WTC11 (cell line): ENCODE data around the gene RHOV. TPM values are rescaled to one million over a fixed set of nuclear protein-coding genes. Genes with fewer than 3 reads are reported as not detected.

ENCODE experiments used
- ATAC-seq: fragments of 200-7000 bp; cut with Tn5 transposase; 2 replicates; pipeline ENCODE4 v1.10.0; 2021; ENCODE audit warnings: mild to moderate bottlenecking, moderate library complexity
- CTCF ChIA-PET: fragments of 300-600 bp; sonication (Branson Sonifier 250); formaldehyde crosslinking; loops from one replicate; lab custom pipeline; 2021; ENCODE audit warnings: antibody characterized with exemption; lab: Charles Lee
- POLR2A ChIA-PET: fragments of 350-600 bp; sonication (Branson Sonifier 250); formaldehyde crosslinking; loops from one replicate; lab custom pipeline; 2021; ENCODE audit warnings: antibody characterized with exemption; lab: Charles Lee
- DNase-seq: peaks from one replicate; pipeline ENCODE4 v3.0.0; 2021; ENCODE audit warnings: low spot score
- H3K27ac Mint-ChIP-seq: 2 replicates; pipeline ENCODE4 v1.8.0; 2021; ENCODE audit warnings: mixed read lengths
- H3K27me3 Mint-ChIP-seq: 2 replicates; pipeline ENCODE4 v1.8.0; 2021; ENCODE audit warnings: low read depth, mild to moderate bottlenecking, moderate library complexity, mixed read lengths
- H3K36me3 Mint-ChIP-seq: 2 replicates; pipeline ENCODE4 v1.8.0; 2021; ENCODE audit warnings: mixed read lengths
- H3K4me1 Mint-ChIP-seq: 2 replicates; pipeline ENCODE4 v1.8.0; 2022; ENCODE audit warnings: mixed read lengths
- H3K4me3 Mint-ChIP-seq: 2 replicates; pipeline ENCODE4 v1.8.0; 2021; ENCODE audit warnings: mild to moderate bottlenecking, moderate library complexity, mixed read lengths
- H3K9me3 Mint-ChIP-seq: 2 replicates; pipeline ENCODE4 v1.8.0; 2021; ENCODE audit warnings: mixed read lengths
- AR ChIP-seq: fragments of 250-450 bp; sonication (Bioruptor Pico); IDR thresholded peaks from 2 replicates; pipeline ENCODE4 v1.9.0; 2021; ENCODE audit warnings: mild to moderate bottlenecking
- E2F1 ChIP-seq: sonication (generic); formaldehyde crosslinking; IDR thresholded peaks from 2 replicates; pipeline ENCODE4 v1.8.0; 2022; ENCODE audit warnings: mild to moderate bottlenecking, missing genetic modification reagents
- FOXK1 ChIP-seq: sonication (generic); formaldehyde crosslinking; IDR thresholded peaks from 2 replicates; pipeline ENCODE4 v1.8.0; 2022; ENCODE audit warnings: mild to moderate bottlenecking, moderate library complexity, missing genetic modification reagents
- FOXP4 ChIP-seq: sonication (generic); formaldehyde crosslinking; IDR thresholded peaks from 2 replicates; pipeline ENCODE4 v1.8.0; 2022; ENCODE audit warnings: mild to moderate bottlenecking, missing genetic modification reagents
- HMGXB4 ChIP-seq: sonication (generic); formaldehyde crosslinking; IDR thresholded peaks from 2 replicates; pipeline ENCODE4 v1.8.1; 2023; ENCODE audit warnings: mild to moderate bottlenecking, moderate library complexity, missing genetic modification reagents
- IRF2 ChIP-seq: sonication (generic); formaldehyde crosslinking; IDR thresholded peaks from 2 replicates; pipeline ENCODE4 v1.8.0; 2022; ENCODE audit warnings: low read depth, missing genetic modification reagents, borderline replicate concordance
- KAT7 ChIP-seq: sonication (generic); formaldehyde crosslinking; IDR thresholded peaks from 2 replicates; pipeline ENCODE4 v1.8.1; 2023; ENCODE audit warnings: missing genetic modification reagents, mild to moderate bottlenecking, borderline replicate concordance
- MYBL2 ChIP-seq: sonication (generic); formaldehyde crosslinking; IDR thresholded peaks from 2 replicates; pipeline ENCODE4 v1.8.1; 2023; ENCODE audit warnings: mild to moderate bottlenecking, moderate library complexity, missing genetic modification reagents
- NR2C2 ChIP-seq: sonication (generic); formaldehyde crosslinking; IDR thresholded peaks from 2 replicates; pipeline ENCODE4 v1.8.0; 2022; ENCODE audit warnings: mild to moderate bottlenecking, missing genetic modification reagents
- NR3C1 ChIP-seq: sonication (generic); formaldehyde crosslinking; conservative IDR thresholded peaks from 2 replicates; pipeline ENCODE4 v1.8.1; 2023; ENCODE audit warnings: low read depth, mild to moderate bottlenecking, missing genetic modification reagents
- RORB ChIP-seq: fragments of 250-450 bp; sonication (Bioruptor Pico); IDR thresholded peaks from 2 replicates; pipeline ENCODE4 v1.9.0; 2021; ENCODE audit warnings: mild to moderate bottlenecking
- TP53 ChIP-seq: sonication (generic); formaldehyde crosslinking; IDR thresholded peaks from 2 replicates; pipeline ENCODE4 v1.8.1; 2023; ENCODE audit warnings: mild to moderate bottlenecking, missing genetic modification reagents
- ZNF138 ChIP-seq: sonication (generic); formaldehyde crosslinking; conservative IDR thresholded peaks from 2 replicates; pipeline ENCODE4 v1.8.1; 2022; ENCODE audit warnings: mild to moderate bottlenecking, moderate library complexity, missing genetic modification reagents
- total RNA-seq: library from RNA; stranded (reverse); gene quantifications from 3 replicates; pipeline ENCODE4 v1.2.3, GENCODE V29; 2021
- TF ChIP-seq, protein P1 (sequence below): fragments of 250-450 bp; sonication (Bioruptor Pico); IDR thresholded peaks from 2 replicates; pipeline ENCODE4 v1.9.0; 2021; ENCODE audit warnings: mild to moderate bottlenecking
- TF ChIP-seq, protein P2 (sequence below): sonication (generic); formaldehyde crosslinking; IDR thresholded peaks from 2 replicates; pipeline ENCODE4 v1.8.1; 2022; ENCODE audit warnings: low read depth, missing genetic modification reagents, borderline replicate concordance
- TF ChIP-seq, protein P3 (sequence below): fragments of 250-450 bp; sonication (Bioruptor Pico); IDR thresholded peaks from 2 replicates; pipeline ENCODE4 v1.9.0; 2021; ENCODE audit warnings: mild to moderate bottlenecking, borderline replicate concordance

RHOV gene
- total RNA-seq, 1 experiment from 2014 or later = 5.0 TPM

- no peaks in the 10 kb centered on the region; the same call in 1 of the 2 replicates for H3K27me3 Mint-ChIP-seq
- POLR2A ChIA-PET = interaction anchor here (0.8 to 2.6 kb wide), 6 partner anchors 12 to 49 kb away, joined by 3 to 15 read pairs (median 10); partner anchors contain the start of genes DNAJC17, RHOV, VPS18 and ZFYVE19
- H3K4me1 Mint-ChIP-seq = peaks cover 41% of the 10 kb centered on the region
- no peaks in the 10 kb centered on the region for H3K9me3 Mint-ChIP-seq
- DNase-seq (no peak), ATAC-seq (no peak)
- no peak for TF ChIP-seq E2F1 (CRISPR knock-in tag)
- no peak for TF ChIP-seq KAT7
- TF ChIP-seq, protein P1, sequence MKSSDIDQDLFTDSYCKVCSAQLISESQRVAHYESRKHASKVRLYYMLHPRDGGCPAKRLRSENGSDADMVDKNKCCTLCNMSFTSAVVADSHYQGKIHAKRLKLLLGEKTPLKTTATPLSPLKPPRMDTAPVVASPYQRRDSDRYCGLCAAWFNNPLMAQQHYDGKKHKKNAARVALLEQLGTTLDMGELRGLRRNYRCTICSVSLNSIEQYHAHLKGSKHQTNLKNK (CRISPR knock-in tag) = no peak
- TF ChIP-seq RORB (CRISPR knock-in tag) = no peak
- TF ChIP-seq AR = no peak
- no peak for TF ChIP-seq NR3C1 (CRISPR knock-in tag)
- no peak for TF ChIP-seq TP53 (CRISPR knock-in tag)
- TF ChIP-seq, protein P2, sequence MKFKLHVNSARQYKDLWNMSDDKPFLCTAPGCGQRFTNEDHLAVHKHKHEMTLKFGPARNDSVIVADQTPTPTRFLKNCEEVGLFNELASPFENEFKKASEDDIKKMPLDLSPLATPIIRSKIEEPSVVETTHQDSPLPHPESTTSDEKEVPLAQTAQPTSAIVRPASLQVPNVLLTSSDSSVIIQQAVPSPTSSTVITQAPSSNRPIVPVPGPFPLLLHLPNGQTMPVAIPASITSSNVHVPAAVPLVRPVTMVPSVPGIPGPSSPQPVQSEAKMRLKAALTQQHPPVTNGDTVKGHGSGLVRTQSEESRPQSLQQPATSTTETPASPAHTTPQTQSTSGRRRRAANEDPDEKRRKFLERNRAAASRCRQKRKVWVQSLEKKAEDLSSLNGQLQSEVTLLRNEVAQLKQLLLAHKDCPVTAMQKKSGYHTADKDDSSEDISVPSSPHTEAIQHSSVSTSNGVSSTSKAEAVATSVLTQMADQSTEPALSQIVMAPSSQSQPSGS (CRISPR knock-in tag) = no peak
- TF ChIP-seq, protein P3, sequence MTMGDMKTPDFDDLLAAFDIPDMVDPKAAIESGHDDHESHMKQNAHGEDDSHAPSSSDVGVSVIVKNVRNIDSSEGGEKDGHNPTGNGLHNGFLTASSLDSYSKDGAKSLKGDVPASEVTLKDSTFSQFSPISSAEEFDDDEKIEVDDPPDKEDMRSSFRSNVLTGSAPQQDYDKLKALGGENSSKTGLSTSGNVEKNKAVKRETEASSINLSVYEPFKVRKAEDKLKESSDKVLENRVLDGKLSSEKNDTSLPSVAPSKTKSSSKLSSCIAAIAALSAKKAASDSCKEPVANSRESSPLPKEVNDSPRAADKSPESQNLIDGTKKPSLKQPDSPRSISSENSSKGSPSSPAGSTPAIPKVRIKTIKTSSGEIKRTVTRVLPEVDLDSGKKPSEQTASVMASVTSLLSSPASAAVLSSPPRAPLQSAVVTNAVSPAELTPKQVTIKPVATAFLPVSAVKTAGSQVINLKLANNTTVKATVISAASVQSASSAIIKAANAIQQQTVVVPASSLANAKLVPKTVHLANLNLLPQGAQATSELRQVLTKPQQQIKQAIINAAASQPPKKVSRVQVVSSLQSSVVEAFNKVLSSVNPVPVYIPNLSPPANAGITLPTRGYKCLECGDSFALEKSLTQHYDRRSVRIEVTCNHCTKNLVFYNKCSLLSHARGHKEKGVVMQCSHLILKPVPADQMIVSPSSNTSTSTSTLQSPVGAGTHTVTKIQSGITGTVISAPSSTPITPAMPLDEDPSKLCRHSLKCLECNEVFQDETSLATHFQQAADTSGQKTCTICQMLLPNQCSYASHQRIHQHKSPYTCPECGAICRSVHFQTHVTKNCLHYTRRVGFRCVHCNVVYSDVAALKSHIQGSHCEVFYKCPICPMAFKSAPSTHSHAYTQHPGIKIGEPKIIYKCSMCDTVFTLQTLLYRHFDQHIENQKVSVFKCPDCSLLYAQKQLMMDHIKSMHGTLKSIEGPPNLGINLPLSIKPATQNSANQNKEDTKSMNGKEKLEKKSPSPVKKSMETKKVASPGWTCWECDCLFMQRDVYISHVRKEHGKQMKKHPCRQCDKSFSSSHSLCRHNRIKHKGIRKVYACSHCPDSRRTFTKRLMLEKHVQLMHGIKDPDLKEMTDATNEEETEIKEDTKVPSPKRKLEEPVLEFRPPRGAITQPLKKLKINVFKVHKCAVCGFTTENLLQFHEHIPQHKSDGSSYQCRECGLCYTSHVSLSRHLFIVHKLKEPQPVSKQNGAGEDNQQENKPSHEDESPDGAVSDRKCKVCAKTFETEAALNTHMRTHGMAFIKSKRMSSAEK (CRISPR knock-in tag) = no peak
- no peak for TF ChIP-seq NR2C2 (CRISPR knock-in tag)
- no peak for TF ChIP-seq ZNF138 (CRISPR knock-in tag)
- peaks cover 12% of the 10 kb centered on the region for H3K36me3 Mint-ChIP-seq
- H3K27ac Mint-ChIP-seq = peak overlapping the region; percentile 94
- peak overlapping the region; percentile 93 for H3K4me3 Mint-ChIP-seq
- CTCF ChIA-PET = interaction anchor here (0.6 to 9.6 kb wide), 8 partner anchors 13 to 98 kb away, joined by 3 to 177 read pairs (median 14); partner anchors contain the start of gene VPS18
Measured at GRCh38 chr15:40845036-40845435, 29.0 kb downstream of the RHOV start.

DNA sequence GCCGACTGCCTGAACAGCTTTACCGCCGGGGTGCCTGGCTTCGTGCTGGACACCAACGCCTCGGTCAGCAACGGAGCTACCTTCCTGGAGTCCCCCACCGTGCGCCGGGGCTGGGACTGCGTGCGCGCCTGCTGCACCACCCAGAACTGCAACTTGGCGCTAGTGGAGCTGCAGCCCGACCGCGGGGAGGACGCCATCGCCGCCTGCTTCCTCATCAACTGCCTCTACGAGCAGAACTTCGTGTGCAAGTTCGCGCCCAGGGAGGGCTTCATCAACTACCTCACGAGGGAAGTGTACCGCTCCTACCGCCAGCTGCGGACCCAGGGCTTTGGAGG, 29.4 kb downstream of the RHOV start:
- Mint-ChIP-seq H3K9me3 (no peaks in the 10 kb centered on the region), H3K4me3 (peak overlapping the region; percentile 93), H3K36me3 (peaks cover 12% of the 10 kb centered on the region), H3K27ac (peak overlapping the region; percentile 94), H3K4me1 (peaks cover 41% of the 10 kb centered on the region), H3K27me3 (no peaks in the 10 kb centered on the region; the same call in 1 of the 2 replicates)
- ChIA-PET CTCF (interaction anchor here (0.6 to 9.6 kb wide), 13 partner anchors 11 to 108 kb away, joined by 3 to 177 read pairs (median 8); partner anchors contain the start of genes CHAC1 and VPS18), POLR2A (interaction anchor here (0.8 to 2.6 kb wide), 10 partner anchors 13 to 108 kb away, joined by 3 to 15 read pairs (median 8); partner anchors contain the start of genes CHAC1, DNAJC17, GCHFR and RHOV)
- peak; percentile 58 for DNase-seq
- TF ChIP-seq FOXK1 (CRISPR knock-in tag) (0 out of 2 replicates have a peak, but pooled peaks have one; percentile 1), FOXP4 (CRISPR knock-in tag) (0 out of 2 replicates have a peak, but pooled peaks have one; percentile 7), AR (no peak), HMGXB4 (CRISPR knock-in tag) (no peak), IRF2 (CRISPR knock-in tag) (no peak), MYBL2 (CRISPR knock-in tag) (no peak)
- peak; percentile 14 for ATAC-seq
